ENCODE results near the gene RNU1-1.
"Not testable (repeated sequence)": the region's sequence is repeated elsewhere in the genome, so short reads cannot be mapped to it uniquely, and the experiment has no call there.

RNU1-1 gene

DNA sequence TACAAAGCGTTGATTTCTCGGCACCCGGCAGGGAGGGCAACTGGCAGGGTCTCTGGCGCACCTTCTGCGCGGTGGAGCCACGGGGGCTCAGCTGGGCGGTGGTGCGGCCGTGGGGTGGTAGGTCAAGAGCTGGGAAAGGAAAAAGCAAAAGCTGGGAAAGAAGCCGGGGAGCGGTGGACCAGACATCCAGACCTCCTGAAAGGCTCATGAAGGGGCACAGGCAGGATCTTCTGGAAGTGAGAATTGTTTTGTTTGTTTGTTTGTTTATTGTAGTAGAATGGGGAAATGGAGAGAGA, 7.2 kb upstream of the RNU1-1 start:
- no peak for DNase-seq

DNA sequence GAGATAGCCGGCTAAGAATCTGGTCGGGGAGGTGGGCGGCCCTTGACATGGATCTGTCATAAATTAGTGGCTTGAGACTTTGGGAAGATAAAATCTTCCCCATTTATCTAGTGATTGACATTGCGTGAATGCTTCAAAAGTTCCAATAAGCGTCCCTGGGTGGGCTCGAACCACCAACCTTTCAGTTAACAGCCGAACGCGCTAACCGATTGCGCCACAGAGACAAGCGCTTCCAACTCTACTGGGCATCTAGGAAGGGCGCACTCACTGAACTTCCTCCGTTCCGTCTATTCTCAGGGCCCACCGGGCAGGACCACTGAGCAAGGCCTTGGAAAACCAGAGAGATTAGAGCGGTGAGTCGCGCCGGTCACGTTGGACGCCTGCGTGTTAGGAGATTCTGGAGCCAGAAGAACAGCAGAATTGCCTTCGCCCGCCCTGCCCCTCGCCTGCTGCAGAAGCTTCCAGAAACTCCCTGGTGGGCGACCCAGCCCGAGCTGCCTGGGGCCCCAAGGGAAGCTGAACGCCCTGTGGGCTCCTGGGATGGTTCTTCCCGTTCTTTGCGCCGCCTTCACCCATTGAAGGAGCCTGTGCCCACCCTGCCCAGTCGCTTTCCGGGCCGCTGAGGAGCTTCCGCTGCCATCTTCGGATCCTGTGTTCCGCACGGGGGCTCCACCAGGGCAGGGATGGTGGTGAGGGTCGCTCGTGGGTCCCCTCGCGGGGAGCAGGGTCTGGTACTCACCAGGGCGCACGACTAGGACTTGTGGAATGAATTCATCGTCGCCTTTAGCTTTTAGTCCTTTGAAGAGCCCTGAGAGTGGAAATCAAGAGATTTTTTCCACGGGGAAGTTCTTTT, 6.6 kb upstream of the RNU1-1 start:
- DNase-seq = not testable (repeated sequence)

DNA sequence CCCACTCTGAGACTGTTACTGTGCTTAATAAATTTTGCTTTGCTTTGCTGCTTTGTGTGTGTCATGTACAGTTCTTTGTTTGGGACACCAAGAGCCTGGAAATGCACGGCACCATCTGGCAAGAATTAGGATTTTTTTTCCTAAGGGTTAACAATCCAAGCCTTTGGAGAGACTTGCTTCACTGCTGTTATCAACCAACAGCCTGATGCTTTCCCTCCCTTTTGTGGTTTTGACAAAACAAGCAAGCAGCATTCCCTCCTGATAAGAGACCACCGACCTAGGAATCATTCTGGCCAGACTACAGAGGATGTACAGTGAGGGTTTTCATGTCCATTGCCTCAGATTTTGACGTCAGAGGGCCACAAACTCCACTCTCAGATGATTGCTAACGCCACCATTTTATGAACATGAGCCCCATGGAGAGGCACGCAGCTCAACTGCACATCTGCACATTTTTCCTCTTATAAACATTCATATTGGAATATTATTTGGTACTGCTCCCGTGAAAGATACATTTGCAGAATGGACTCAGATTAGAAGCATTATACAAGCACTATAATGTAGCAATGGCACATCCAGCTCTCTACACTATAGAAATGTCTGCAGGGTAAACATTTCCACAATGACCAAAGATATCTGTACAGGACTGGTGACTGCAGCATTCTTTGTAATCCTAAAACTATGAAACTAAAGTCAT, 5.3 kb upstream of the RNU1-1 start:
- not testable (repeated sequence) for DNase-seq

DNA sequence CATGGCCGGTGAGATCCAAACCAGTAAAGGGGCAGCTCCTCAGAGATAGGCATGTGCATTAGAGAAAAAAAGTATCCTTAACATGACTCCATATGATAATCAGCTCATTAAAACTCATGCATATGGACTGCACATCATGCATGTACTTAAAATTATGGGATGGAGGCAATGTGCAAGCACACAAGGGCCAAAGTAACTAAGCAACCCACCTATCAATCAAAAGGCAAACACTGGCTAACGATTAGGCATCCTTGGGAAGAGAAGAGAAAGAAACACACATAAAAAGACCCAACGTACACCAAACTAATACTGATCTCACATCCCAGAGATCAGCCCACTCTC, 4.8 kb upstream of the RNU1-1 start:
- not testable (repeated sequence) for DNase-seq

DNA sequence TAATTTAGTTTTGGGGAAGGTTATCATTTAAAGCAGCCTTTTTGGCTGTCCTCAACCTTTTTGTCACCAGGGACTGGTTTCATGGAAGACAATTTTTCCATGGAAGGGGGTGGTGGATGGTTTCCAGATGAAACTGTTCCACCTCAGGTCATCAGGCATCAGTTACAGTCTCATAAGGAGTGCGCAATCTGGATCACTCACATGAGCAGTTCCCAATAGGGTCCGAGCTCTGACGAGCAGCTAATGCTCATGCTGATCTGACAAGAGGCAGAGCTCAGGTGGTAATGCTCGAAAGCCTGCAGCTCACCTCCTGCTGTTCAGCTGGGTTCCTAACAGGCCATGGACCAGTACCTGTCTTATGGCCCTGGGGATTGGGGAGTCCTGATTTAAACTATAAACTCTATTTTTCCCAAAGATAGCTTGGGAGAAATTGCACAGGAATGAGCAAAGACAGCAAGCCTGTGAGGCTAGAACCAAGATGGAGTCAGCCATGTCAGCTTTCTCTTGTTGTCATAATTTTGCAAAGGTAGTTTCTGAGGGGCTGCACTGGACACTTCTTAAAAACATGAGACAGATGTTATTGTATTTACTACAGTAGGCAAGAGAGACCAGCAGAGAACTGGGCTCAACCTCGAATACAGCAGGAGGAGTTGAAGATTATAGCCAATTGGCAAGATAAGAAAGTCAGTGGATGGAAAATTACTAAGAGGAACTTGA, 2.8 kb upstream of the RNU1-1 start:
- DNase-seq = not testable (repeated sequence)

DNA sequence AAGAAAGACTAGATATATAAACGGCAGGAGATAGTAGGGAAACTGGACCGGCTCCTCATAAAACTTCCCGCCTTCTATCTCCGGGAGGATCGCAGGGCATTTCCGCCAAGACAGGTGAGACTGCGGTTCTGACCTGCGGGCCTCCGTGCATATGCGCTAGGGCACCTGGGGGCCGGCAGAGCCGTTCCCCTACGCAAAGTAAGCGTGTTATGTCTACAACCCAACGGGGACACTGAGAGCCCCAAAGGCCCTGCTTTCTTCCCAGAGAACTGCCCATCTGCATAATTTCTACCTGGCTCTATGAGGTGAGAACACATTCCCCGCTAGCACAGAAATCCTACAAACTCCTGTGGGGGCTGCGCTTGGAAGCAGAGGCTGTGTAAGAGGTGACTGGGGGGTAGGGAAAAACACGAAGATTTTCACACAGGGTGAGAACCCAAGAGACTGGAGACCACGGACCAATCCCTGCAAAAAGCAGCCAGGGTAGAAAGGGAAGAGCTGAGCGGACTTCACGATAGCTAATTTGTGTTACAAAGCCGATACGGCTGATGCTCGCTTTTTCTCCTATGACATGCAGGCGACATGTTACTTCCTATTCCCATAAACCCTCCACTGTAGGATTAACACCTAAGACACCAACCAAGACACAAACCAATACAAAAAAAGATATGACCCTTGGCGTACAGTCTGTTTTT, 526 bp downstream of the RNU1-1 start:
- DNase-seq = peak; percentile 80

DNA sequence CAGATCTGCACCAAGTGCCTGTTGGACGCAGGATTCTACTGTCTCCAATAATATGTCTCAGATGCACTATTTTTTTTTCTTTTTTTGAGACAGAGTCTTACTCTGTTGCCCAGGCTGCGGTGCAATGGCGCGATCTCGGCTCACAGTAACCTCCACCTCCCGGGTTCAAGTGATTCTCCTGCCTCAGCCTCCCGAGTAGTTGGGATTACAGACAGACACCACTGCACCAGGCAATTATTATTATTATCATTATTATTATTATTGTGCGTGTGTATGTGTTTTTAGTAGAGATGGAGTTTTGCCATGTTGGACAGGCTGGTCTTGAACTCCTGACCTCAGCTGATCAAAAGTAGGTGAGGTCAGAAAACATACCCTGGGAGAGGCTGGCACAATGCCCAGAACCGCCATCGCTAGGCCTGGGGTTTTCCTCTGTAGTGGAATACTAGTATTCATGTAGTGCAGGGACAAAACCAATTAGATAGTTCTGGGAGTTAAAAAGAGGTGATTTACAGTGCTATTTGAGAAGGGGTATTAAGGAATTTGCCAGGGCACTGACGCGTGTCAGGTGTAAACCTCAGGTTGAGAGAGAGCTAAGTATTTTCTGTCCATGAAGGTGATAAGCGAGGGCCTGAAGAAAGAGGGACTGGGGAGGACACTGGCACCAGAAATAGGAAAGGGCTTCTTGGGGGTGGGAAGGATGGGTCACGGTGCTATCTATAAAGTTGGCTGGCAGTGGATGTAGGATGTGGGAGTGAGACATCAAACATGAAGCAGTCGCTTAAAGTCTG, 1.3 kb downstream of the RNU1-1 start:
- DNase-seq = not testable (repeated sequence)

DNA sequence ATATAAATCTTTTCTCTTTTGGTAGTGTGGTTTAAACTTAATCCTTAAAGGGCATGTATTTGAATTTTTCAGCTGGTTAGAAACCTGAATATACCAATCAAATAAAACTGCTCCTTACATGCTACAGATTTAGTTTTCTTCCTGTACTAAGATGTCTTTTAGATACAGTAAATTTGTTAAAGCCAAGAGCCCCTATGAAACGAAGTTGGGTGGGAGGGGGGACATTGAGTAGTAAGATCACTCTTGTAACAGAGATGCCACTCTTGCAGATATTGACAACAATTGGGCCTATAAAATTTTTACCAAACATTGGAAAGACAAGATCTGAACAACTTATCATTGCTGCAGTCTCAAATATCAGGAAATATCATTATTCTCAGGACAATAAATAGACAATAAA, 2.2 kb downstream of the RNU1-1 start:
- DNase-seq = not testable (repeated sequence)

DNA sequence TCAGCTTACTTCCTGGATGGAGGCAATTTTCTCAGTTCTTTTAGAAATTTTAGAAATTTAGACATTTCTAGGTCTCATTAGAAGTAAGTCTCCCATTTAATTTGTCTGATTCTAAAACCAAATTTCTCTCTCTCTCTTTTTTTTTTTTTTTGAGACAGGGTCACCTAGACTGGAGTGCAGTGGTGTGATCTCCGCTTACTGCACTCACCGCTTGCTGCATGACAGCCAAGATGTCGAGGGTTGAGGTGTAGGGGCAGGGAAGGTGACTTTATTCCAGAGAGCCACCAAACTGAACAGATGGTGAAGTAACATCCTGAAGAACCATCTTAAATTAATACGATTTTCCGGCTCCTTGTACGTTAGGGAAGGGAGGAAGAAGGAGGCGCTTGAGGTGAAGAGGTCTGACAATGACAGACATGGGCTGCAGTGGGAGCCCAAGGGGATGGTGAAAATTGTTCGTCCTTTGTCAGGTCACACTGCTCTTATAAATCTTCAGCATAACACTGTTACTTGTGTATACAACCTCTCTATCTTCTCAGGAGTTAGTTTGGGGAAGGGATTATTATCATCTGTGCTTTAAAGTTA, 5.1 kb downstream of the RNU1-1 start:
- not testable (repeated sequence) for DNase-seq

DNA sequence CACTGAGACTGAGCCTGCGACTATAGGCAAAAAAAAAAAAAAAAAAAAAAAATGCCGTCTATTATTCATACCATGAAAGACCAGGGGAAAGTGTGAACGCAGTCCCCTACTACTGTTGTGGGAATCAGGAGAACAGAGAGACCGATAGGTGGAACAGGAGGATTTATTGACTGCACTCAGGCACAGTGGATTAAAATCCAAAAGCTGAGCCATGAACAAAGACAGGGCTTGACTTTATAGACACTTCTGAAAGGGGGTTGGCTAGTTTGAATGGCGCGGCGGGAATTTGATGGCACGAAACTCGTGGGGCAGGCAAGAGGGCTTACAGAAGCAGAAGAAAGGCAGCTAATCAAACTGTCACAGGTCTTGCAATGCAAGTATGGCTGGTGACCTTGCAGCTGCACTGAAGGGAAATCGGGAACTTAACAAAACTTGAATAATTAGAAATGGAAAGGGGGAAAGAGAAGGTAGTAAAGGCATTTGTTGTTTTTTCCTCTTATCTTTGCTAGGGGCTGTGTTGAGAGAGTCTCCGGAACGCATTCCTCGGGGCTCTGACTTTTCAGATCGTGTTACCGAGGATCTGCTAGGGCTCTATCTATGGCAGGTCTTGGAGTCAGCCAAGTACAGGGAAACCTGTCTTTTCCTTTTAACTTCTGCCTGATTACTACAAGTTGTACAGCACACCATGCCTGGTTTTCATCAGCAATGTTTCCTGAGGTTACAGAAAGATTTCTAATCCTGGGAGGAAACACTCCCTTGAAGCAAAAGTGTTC, 7.5 kb downstream of the RNU1-1 start:
- DNase-seq = not testable (repeated sequence)

DNA sequence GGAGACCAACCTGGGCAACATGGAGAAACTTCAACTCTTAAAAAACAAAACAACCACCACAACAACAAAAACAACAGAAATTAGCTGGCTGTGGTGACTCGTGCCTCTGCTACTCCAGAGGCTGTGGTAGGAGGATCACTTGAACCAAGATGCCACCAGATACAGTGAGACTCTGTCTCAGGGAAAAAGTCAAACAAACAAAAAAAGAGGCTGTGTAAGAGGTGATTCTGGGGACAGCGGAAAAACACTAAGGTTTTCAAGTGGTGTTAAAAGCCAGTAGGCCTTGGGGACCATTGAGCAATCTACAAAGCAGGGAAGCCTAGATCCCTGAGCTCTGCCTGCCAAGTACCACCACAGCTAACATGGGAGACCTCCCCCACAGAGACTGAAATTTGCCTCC, 8.2 kb downstream of the RNU1-1 start:
- not testable (repeated sequence) for DNase-seq

DNA sequence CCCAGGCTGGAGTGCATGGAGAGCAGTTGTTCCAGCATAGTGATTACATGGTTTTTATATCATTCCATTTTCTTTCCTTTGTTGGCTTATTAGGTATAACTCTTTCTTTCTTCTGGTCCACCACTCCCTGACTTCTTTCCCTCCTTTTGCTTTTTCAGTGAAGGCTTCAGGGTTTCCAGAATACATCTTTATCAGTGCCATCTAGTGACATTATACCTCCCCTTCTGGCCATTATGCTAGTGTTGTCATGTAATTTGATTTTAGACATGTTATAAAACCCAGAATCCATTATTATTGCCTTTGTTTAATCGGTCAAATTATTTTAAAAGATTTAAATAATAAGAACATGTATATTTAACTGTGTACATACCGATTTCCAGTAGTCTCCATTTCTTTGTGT, 10.6 kb downstream of the RNU1-1 start:
- DNase-seq = no peak

DNA sequence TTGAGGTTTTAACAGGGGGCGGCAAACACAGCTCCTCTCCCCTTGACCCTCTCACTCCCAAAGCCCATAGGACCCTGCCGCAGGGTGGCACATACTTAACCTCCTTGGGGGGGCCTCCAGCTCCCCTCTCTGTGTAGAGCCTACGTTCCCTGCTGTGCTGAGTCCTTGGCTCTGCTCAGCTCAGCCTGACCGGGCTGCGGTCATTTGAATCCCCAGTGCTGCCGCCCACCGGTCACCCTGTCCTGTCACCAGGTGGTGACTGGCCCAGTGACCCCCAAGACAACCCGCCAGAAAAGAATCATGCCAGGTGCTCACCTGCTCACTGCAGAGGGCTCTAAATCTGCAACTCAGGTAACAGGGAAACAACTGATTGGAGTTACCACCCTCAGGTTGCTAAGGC, 12.6 kb downstream of the RNU1-1 start:
- not testable (repeated sequence) for DNase-seq

DNA sequence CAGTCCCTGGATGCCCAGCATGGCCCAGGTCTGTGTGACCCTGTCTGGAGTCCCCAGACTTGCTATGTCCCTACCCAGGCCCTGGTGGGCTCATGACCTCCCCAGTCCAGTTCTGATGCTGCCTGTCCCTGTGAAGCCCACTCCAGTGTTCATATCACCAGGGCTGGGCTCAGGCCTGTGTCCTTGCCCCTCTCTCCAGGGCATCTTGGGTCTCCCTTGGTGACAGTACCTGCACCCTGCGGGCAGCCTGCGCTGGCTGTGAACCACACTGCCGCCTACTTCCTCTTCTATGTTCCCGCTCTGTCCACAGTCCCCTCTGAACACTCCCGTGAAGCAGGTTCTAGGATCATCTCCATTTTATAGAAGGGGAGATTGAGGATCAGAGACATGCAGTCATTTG, 13.1 kb downstream of the RNU1-1 start:
- DNase-seq = peak; percentile 10

DNA sequence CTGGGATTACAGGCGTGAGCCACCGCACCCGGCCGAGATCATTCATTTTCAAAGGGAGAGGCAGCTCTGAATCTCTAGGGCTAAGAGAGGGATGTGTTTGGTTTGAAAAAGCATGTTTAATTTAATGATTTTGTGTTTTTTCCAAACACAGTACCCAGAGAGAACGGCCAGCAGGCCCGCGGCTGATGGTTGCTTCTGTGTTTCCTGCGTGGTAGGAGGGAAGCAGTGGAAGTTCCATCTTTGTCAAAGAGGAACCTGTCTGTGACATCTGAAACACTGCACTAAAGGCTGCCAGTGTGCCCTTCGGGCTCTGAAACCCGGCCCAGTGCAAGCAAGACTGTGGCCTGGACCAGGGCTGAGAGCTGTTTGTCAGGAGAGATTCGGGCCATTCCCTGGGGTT, 13.6 kb downstream of the RNU1-1 start:
- DNase-seq = peak; percentile 4

DNA sequence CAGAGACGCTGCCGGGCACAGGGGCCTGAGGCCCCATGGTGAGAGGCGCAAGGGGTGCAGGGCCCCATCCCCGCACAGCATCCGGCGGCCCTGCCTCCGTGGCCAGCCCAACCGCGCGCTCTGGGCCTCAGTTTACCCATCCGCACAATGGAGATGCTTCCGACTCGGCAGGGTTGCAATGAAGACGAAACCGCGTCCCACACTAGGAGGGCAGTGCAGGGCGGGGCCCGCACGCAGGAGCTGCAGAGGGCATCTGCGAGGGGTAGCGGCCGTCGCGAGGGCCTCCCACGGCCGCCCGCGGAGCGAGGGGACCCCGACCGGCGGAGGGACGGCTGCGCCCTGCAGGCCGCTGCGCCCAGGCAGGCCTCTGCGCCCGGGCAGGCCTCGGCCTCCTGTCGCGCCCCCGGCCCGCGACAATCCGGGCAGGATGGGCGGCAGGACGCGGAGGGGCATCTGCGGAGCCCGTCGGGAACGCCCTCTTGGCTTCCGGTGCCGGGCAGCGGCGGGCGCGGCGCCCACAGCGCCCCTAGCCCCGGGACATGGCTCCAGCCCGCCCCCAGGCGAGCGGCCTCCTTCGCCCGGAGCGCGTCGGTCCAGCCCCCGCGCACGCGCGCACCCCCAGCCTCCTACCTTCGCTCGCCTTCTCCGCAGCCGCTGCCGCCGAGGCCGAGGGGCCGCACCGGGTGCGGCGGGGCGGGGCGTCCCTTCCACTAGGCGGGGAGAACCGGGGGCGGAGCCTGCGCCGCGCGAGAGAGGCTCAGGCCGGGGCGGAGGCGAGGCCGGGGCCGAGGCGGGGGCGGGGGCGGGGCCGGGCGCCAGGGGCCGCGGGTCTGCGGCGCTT, 15.3 kb downstream of the RNU1-1 start:
- DNase-seq = peak; percentile 81

DNA sequence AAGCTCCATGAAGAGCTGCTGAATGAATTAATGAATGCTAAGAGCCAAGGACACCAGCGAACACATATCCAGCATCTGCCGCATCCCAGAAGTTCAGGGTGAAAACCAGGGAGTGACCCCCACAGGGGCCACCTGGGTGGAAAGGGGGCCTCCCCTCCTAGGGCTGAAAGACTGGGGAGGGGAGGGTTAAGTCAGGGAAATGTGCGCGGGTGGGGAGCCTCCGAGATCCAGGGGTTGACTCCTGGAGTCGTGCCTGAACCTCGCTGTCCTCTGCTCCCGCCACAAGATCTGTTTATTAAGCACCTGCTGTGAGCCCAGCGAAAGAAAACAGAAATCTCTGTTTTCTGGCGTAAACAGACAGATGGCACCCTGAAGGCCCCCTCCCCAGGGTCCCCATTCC, 16.0 kb downstream of the RNU1-1 start:
- not testable (repeated sequence) for DNase-seq

DNA sequence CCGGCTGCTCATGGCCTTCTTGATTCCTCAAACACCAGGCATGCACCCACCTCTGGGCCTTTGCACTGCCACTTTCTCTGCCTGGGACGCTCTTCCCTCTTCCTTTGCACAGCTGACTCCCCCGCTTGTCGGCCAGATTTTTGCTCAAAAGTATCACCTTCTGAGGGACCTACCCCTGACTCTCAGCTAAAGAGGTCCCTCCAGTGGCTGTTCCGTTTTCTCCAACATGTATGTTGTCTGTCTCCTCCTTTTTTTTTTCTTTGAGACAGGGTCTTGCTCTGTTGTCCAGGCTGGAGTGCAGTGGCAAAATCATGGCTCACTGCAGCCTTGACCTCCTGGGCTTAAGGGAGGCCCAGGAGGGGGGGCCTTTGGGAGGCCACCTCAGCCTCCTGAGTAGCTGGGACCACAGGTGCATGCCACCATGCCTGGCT, 16.6 kb downstream of the RNU1-1 start:
- DNase-seq = not testable (repeated sequence)

DNA sequence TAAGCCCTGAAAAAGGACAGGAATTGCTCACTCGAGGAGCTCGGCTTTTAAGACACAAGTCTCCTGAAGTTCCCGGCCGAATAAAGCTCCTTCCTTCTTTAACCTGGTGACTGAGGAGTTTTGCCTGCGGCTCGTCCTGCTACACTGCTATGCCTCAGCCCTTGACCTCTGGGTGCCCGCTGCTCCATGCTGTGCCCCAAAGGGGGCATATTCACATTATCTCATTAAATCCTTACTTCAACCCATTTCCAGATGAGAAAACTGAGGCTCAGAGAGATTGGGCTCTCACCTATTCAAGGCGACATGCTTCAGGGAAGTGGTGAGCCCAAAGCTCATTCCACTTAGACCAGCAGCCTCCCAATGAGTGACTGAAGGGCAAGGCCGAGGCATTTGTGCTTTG, 20.4 kb downstream of the RNU1-1 start:
- DNase-seq = not testable (repeated sequence)

DNA sequence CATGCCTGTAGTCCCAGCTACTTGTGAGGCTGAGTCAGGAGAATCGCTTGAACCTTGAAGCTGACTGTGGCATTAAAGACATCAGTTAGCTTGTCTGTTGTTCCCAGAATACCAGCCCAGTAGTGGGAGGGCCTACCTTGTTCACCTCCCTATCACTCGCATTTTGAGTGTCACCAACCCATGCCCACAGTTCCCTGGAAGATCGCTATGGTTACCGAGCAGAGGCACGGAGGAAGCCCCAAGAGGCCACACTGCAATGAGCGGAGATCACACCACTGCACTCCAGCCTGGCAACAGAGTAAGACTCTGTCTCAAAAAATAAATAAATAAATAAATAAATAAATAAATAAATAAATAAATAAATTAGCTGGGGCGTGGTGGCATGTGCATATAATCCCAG, 21.1 kb downstream of the RNU1-1 start:
- DNase-seq = not testable (repeated sequence)

All from GDM1 (cell line).